ENCODE results near the gene NOTCH4. TPM values are rescaled to one million over a fixed set of nuclear protein-coding genes. Genes with fewer than 3 reads are reported as not detected.

NOTCH4 gene
- total RNA-seq, 1 experiment from 2014 or later = 1.6 TPM

- H3K36me3 ChIP-seq (replicated peaks; ENCODE audit: control insufficient read depth, insufficient read depth, low read length) = peaks cover 9% of the 10 kb centered on the region
- H3K4me3 ChIP-seq (ENCODE audit: insufficient read depth, low read depth, low read length) = peak overlapping the region; percentile 79
- no peak for DNase-seq
- H3K27me3 ChIP-seq (ENCODE audit: control insufficient read depth, insufficient read depth, low read length) = no peaks in the 10 kb centered on the region
These were observed 48.6 kb downstream of the NOTCH4 start for GRCh38 chr6:32175322-32175710.

- DNase-seq = no peak
- H3K27me3 ChIP-seq (ENCODE audit: control insufficient read depth, insufficient read depth, low read length) = no peaks in the 10 kb centered on the region
- H3K4me3 ChIP-seq (ENCODE audit: insufficient read depth, low read depth, low read length) = no peak overlapping the region
- H3K36me3 ChIP-seq (replicated peaks; ENCODE audit: control insufficient read depth, insufficient read depth, low read length) = peaks cover 16% of the 10 kb centered on the region
These were observed 49.5 kb downstream of the NOTCH4 start for GRCh38 chr6:32174416-32174815.

GRCh38 chr6:32173051-32173727 is 50.7 kb downstream of the NOTCH4 start:
- Histone ChIP-seq H3K27me3 (ENCODE audit: control insufficient read depth, insufficient read depth, low read length) (no peaks in the 10 kb centered on the region), H3K36me3 (replicated peaks; ENCODE audit: control insufficient read depth, insufficient read depth, low read length) (peaks cover 20% of the 10 kb centered on the region), H3K4me3 (ENCODE audit: insufficient read depth, low read depth, low read length) (no peak overlapping the region)
- peak; percentile 33 for DNase-seq

GRCh38 chr6:32171234-32171633 is 52.6 kb downstream of the NOTCH4 start:
- no peak for DNase-seq
- Histone ChIP-seq H3K36me3 (replicated peaks; ENCODE audit: control insufficient read depth, insufficient read depth, low read length) (peaks cover 20% of the 10 kb centered on the region), H3K4me3 (ENCODE audit: insufficient read depth, low read depth, low read length) (no peak overlapping the region), H3K27me3 (ENCODE audit: control insufficient read depth, insufficient read depth, low read length) (no peaks in the 10 kb centered on the region)

GRCh38 chr6:32170294-32170693 is 53.6 kb downstream of the NOTCH4 start:
- Histone ChIP-seq H3K27me3 (ENCODE audit: control insufficient read depth, insufficient read depth, low read length) (no peaks in the 10 kb centered on the region), H3K4me3 (ENCODE audit: insufficient read depth, low read depth, low read length) (no peak overlapping the region), H3K36me3 (replicated peaks; ENCODE audit: control insufficient read depth, insufficient read depth, low read length) (peaks cover 20% of the 10 kb centered on the region)
- no peak for DNase-seq

- no peaks in the 10 kb centered on the region for H3K27me3 ChIP-seq (ENCODE audit: control insufficient read depth, insufficient read depth, low read length)
- peaks cover 20% of the 10 kb centered on the region for H3K36me3 ChIP-seq (replicated peaks; ENCODE audit: control insufficient read depth, insufficient read depth, low read length)
- H3K4me3 ChIP-seq (ENCODE audit: insufficient read depth, low read depth, low read length) = no peak overlapping the region
These were observed 54.9 kb downstream of the NOTCH4 start for GRCh38 chr6:32168807-32169591.

GRCh38 chr6:32168350-32168749 is 55.5 kb downstream of the NOTCH4 start:
- Histone ChIP-seq H3K36me3 (replicated peaks; ENCODE audit: control insufficient read depth, insufficient read depth, low read length) (peaks cover 20% of the 10 kb centered on the region), H3K27me3 (ENCODE audit: control insufficient read depth, insufficient read depth, low read length) (no peaks in the 10 kb centered on the region), H3K4me3 (ENCODE audit: insufficient read depth, low read depth, low read length) (no peak overlapping the region)
- no peak for DNase-seq

More at GRCh38 chr6:32168807-32169591, 54.9 kb downstream of the NOTCH4 start:
- DNase-seq = no peak

- DNase-seq = no peak
- Histone ChIP-seq H3K4me3 (ENCODE audit: insufficient read depth, low read depth, low read length) (no peak overlapping the region), H3K27me3 (ENCODE audit: control insufficient read depth, insufficient read depth, low read length) (no peaks in the 10 kb centered on the region), H3K36me3 (replicated peaks; ENCODE audit: control insufficient read depth, insufficient read depth, low read length) (peaks cover 20% of the 10 kb centered on the region)
These were observed 56.1 kb downstream of the NOTCH4 start for GRCh38 chr6:32167761-32168262.

GRCh38 chr6:32167154-32167760 is 56.6 kb downstream of the NOTCH4 start:
- peak; percentile 63 for DNase-seq
- Histone ChIP-seq H3K4me3 (ENCODE audit: insufficient read depth, low read depth, low read length) (no peak overlapping the region), H3K36me3 (replicated peaks; ENCODE audit: control insufficient read depth, insufficient read depth, low read length) (peaks cover 20% of the 10 kb centered on the region), H3K27me3 (ENCODE audit: control insufficient read depth, insufficient read depth, low read length) (no peaks in the 10 kb centered on the region)

- no peaks in the 10 kb centered on the region for H3K27me3 ChIP-seq (ENCODE audit: control insufficient read depth, insufficient read depth, low read length)
- peak; percentile 95 for DNase-seq
- H3K36me3 ChIP-seq (replicated peaks; ENCODE audit: control insufficient read depth, insufficient read depth, low read length) = peaks cover 20% of the 10 kb centered on the region
- H3K4me3 ChIP-seq (ENCODE audit: insufficient read depth, low read depth, low read length) = no peak overlapping the region
These were observed 57.3 kb downstream of the NOTCH4 start for GRCh38 chr6:32166411-32167061.

GRCh38 chr6:32164295-32164694 is 59.6 kb downstream of the NOTCH4 start, which contains the start of gene EGFL8:
TSS of gene EGFL8 (plus strand) at chr6:32164595. CDS start at chr6:32166166, 1,571 bp downstream.
- Histone ChIP-seq H3K27me3 (ENCODE audit: control insufficient read depth, insufficient read depth, low read length) (no peaks in the 10 kb centered on the region), H3K36me3 (replicated peaks; ENCODE audit: control insufficient read depth, insufficient read depth, low read length) (peaks cover 3% of the 10 kb centered on the region), H3K4me3 (ENCODE audit: insufficient read depth, low read depth, low read length) (no peak within 1 kb of the TSS)
- no peak for DNase-seq

- peaks cover under 1% of the 10 kb centered on the region for H3K36me3 ChIP-seq (replicated peaks; ENCODE audit: control insufficient read depth, insufficient read depth, low read length)
- H3K27me3 ChIP-seq (ENCODE audit: control insufficient read depth, insufficient read depth, low read length) = no peaks in the 10 kb centered on the region
- no peak overlapping the region for H3K4me3 ChIP-seq (ENCODE audit: insufficient read depth, low read depth, low read length)
- no peak for DNase-seq
These were observed 60.2 kb downstream of the NOTCH4 start for GRCh38 chr6:32163559-32164258.

- H3K4me3 ChIP-seq (ENCODE audit: insufficient read depth, low read depth, low read length) = no peak overlapping the region
- DNase-seq = no peak
- peaks cover 10% of the 10 kb centered on the region for H3K36me3 ChIP-seq (replicated peaks; ENCODE audit: control insufficient read depth, insufficient read depth, low read length)
- peaks cover 1% of the 10 kb centered on the region; the same call in 1 of the 2 replicates for H3K27me3 ChIP-seq (ENCODE audit: control insufficient read depth, insufficient read depth, low read length)
These were observed 65.8 kb downstream of the NOTCH4 start for GRCh38 chr6:32158052-32158451.

GRCh38 chr6:32156891-32157290 is 67.0 kb downstream of the NOTCH4 start:
- Histone ChIP-seq H3K36me3 (replicated peaks; ENCODE audit: control insufficient read depth, insufficient read depth, low read length) (peaks cover 10% of the 10 kb centered on the region), H3K27me3 (ENCODE audit: control insufficient read depth, insufficient read depth, low read length) (peaks cover 13% of the 10 kb centered on the region), H3K4me3 (ENCODE audit: insufficient read depth, low read depth, low read length) (no peak overlapping the region)
- no peak for DNase-seq

Data from H7 (cell line).